Left ventricle myocardium inferior (tissue), 1 donor: ENCODE data around the gene TBC1D9. TPM values are rescaled to one million over a fixed set of nuclear protein-coding genes. Genes with fewer than 3 reads are reported as not detected.

Source experiments
- DNase-seq: peaks from one replicate; pipeline ENCODE4 v3.0.0-alpha.2; 2020
- H3K27ac ChIP-seq: fragments of 200-600 bp; replicated peaks from 2 replicates; pipeline ENCODE4 v1.8.0; 2021
- H3K27me3 ChIP-seq: fragments of 200-600 bp; 2 replicates; pipeline ENCODE4 v1.8.0; 2021; ENCODE audit warnings: low read depth
- H3K36me3 ChIP-seq: fragments of 200-600 bp; 2 replicates; pipeline ENCODE4 v1.8.0; 2021
- H3K4me1 ChIP-seq: fragments of 200-600 bp; 2 replicates; pipeline ENCODE4 v1.8.0; 2021
- H3K4me3 ChIP-seq: fragments of 200-600 bp; 2 replicates; pipeline ENCODE4 v1.8.0; 2021; ENCODE audit warnings: mild to moderate bottlenecking, moderate library complexity
- H3K9me3 ChIP-seq: fragments of 200-600 bp; replicated peaks from 2 replicates; pipeline ENCODE4 v1.8.0; 2021
- intact Hi-C: fragments of 100-400 bp; cut with micrococcal nuclease; formaldehyde crosslinking; loops from one replicate; pipeline ENCODE4 v1.11.0; 2022
- total RNA-seq: library from RNA; stranded (reverse); fragmentation: NEBNext Ultra II Directional; extraction: Animal tissue kit (Norgen Biotek cat#: 25700); gene quantifications from one replicate; pipeline ENCODE4 v1.2.1, GENCODE V29; 2021
- TF ChIP-seq, protein P1 (sequence below): fragments of 200-600 bp; IDR thresholded peaks from 2 replicates; pipeline ENCODE4 v1.8.0; 2021; ENCODE audit warnings: antibody characterized with exemption, mild to moderate bottlenecking, borderline replicate concordance
- donor health status: DM: no; HTN: yes; CAD: no; lungs with severe emphysema.

The TBC1D9 gene
- total RNA-seq, 1 donor from 2014 or later: 11.4 TPM

DNA sequence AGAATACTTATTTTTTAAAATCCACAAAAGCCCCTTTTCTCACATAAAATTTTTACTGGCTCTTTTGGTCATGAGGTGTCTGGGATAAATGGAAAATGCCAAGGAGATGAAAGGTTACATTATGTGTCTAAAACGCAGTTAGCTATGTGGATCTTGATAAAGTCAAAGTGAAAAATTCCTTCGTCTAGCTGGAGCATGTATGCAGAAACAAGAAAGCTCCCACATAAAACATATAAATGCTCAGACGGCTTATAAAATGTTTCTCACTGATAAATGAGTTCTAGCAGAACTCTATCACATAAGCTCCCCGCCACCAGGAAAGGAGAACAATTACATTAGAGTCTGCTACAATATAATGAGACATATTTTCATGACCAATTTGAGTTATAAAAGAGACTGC lies 83.8 kb downstream of the TBC1D9 start:
- Histone ChIP-seq H3K27ac (no peak overlapping the region), H3K27me3 (no peaks in the 10 kb centered on the region), H3K9me3 (no peaks in the 10 kb centered on the region), H3K4me1 (peaks cover 2% of the 10 kb centered on the region), H3K4me3 (no peak overlapping the region), H3K36me3 (peaks cover 51% of the 10 kb centered on the region)
- TF ChIP-seq, protein P1, sequence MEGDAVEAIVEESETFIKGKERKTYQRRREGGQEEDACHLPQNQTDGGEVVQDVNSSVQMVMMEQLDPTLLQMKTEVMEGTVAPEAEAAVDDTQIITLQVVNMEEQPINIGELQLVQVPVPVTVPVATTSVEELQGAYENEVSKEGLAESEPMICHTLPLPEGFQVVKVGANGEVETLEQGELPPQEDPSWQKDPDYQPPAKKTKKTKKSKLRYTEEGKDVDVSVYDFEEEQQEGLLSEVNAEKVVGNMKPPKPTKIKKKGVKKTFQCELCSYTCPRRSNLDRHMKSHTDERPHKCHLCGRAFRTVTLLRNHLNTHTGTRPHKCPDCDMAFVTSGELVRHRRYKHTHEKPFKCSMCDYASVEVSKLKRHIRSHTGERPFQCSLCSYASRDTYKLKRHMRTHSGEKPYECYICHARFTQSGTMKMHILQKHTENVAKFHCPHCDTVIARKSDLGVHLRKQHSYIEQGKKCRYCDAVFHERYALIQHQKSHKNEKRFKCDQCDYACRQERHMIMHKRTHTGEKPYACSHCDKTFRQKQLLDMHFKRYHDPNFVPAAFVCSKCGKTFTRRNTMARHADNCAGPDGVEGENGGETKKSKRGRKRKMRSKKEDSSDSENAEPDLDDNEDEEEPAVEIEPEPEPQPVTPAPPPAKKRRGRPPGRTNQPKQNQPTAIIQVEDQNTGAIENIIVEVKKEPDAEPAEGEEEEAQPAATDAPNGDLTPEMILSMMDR: no peak
- no peak for DNase-seq
- intact Hi-C loops: no loop called here

DNA sequence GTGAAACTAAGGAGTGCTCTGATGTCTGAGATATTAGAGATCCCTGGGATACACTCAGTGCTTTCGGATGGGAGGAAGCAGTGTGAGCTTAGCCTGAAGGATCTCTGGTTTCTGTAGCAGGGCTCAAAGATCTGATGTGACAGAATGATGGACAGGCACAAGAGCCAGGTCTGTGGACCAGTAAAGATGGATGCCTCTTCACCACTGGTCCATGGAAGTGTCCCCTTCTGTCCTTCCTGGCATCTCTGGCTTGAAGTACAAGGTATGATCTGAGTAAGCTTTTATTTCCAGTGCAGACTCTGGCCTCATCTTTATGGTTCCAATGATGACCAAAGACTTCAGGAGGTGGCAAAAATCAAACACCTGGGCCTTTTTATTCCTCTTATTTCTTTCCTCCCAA lies 88.1 kb downstream of the TBC1D9 start:
- Histone ChIP-seq H3K27me3 (no peaks in the 10 kb centered on the region), H3K27ac (no peak overlapping the region), H3K36me3 (peaks cover 65% of the 10 kb centered on the region), H3K4me3 (no peak overlapping the region), H3K4me1 (peaks cover 4% of the 10 kb centered on the region), H3K9me3 (no peaks in the 10 kb centered on the region)
- intact Hi-C loops: no loop called here
- DNase-seq: no peak
- TF ChIP-seq, protein P1: no peak

DNA sequence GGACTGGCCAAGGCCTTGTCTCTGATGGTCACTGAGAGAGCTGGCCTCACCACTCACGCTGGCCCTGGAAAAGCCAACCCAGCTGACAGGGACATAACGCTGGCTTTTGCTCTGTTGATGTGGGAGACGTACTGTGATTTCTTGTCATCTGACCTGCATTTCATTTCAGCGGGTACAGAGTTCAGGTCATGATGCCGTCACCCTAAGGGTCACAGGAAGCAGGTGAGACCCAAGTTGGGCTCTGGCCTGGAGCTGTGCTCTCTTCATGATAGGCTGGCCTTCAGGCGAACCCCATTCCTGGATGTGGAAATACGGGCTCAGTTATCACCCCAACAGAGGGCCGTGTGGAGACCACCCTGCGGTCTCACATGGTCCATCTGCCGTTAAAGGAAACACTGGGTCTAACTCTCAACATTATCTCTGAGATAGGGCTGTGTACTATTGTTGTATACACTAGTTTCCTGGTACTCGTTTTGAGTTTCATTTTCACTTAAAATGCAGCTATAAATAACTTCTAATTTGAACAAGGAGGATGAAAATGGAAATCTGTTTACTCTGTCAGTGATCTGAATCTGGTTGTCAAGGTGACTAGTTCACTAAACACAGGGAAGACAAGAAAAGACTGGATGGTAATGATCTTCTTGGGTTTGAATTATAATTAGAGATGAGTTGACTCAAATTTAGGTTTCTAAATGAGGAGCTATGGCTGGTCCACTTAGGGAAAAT lies 89.1 kb downstream of the TBC1D9 start:
- Histone ChIP-seq H3K27ac (peak overlapping the region; percentile 27), H3K36me3 (peaks cover 74% of the 10 kb centered on the region), H3K9me3 (no peaks in the 10 kb centered on the region), H3K4me1 (peaks cover 4% of the 10 kb centered on the region), H3K27me3 (no peaks in the 10 kb centered on the region), H3K4me3 (no peak overlapping the region)
- no peak for DNase-seq
- TF ChIP-seq, protein P1: no peak
- intact Hi-C loops: no loop called here

DNA sequence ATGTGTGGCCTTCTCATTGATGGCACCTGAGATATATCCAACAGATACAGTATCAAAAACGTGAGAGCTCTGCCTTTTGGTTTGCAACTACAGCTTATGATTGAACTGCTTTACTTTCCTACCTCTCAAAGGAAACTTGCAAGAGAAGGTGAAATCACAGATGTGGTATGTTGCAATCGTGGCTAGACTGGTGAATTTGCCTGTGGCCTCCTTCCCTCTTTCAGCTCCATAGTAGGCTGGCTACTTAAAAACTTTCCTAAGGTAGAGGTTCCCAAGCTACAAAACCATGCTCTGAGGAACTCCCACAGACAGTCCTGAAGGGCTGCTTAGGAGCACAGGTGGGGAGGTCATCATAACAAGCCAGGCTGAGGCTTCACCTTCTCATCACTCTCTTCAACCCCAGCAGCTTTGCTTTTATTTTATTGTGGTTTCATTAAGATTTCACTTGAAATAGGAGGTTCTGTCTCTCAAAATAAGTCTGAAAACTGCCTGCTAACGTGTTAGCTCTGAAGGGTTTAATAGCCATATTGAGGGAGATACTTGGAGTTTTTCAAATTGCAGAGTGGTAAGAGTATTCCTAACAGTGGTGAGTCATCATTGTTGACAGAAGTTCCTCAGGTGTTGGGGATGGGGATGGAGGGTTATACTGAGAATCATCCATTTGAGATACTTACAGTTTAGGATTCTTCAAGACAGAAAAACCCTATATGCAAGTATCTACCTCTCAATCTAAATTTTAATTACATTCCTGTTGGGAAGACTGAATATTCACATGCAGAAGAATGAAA lies 93.9 kb downstream of the TBC1D9 start:
- no peaks in the 10 kb centered on the region for H3K27me3 ChIP-seq
- H3K9me3 ChIP-seq: no peaks in the 10 kb centered on the region
- TF ChIP-seq, protein P1: no peak
- H3K36me3 ChIP-seq: peaks cover 86% of the 10 kb centered on the region
- H3K4me1 ChIP-seq: peaks cover 1% of the 10 kb centered on the region
- DNase-seq: no peak
- intact Hi-C loops: no loop called here
- no peak overlapping the region for H3K4me3 ChIP-seq
- H3K27ac ChIP-seq: no peak overlapping the region

DNA sequence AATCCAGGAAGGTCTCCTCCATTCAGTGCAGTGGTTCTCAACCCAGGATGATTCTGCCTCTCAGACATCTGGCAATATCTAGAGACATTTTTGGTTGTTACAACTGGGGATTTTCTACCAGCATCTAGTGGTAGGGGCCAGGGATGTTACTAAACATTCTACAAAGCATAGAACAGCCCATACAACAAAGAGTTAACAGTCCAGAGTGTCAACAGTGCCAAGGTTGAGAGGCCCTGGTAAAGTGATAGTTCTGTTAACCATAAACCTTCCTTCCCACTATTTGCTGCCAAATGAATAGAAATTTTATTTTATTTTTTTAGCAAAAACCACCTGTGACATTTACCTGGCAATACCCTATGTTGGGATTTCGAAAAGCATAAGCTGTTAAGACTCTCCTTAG lies 94.6 kb downstream of the TBC1D9 start:
- intact Hi-C loops: no loop called here
- no peaks in the 10 kb centered on the region for H3K9me3 ChIP-seq
- H3K27me3 ChIP-seq: no peaks in the 10 kb centered on the region
- TF ChIP-seq, protein P1: no peak
- peaks cover 86% of the 10 kb centered on the region for H3K36me3 ChIP-seq
- no peaks in the 10 kb centered on the region for H3K4me1 ChIP-seq
- H3K27ac ChIP-seq: no peak overlapping the region
- no peak for DNase-seq
- no peak overlapping the region for H3K4me3 ChIP-seq
